H9 (cell line): Measurements from ENCODE around the gene PABPN1. TPM values are rescaled to one million over a fixed set of nuclear protein-coding genes. Genes with fewer than 3 reads are reported as not detected.

ENCODE experiments used
- DNase-seq: peaks from one replicate; pipeline ENCODE4 v3.0.0-alpha.2; 2017
- H2AFZ ChIP-seq: one replicate; pipeline ENCODE4 v1.6.1; 2013; ENCODE audit warnings: mild to moderate bottlenecking, low read length, control low read depth, moderate library complexity
- H2AK5ac ChIP-seq: 2 replicates; pipeline ENCODE4 v1.6.1; 2013; ENCODE audit warnings: low read length, control low read depth, mixed read lengths; ENCODE audit not compliant: insufficient read length
- H2BK120ac ChIP-seq: one replicate; pipeline ENCODE4 v1.6.1; 2013; ENCODE audit warnings: low read depth, mild to moderate bottlenecking, low read length, control low read depth, inconsistent platforms; ENCODE audit not compliant: poor library complexity, severe bottlenecking
- H2BK12ac ChIP-seq: 2 replicates; pipeline ENCODE4 v1.6.1; 2013; ENCODE audit warnings: low read length, control low read depth, mixed read lengths, low read depth; ENCODE audit not compliant: insufficient read length
- H2BK15ac ChIP-seq: 2 replicates; pipeline ENCODE4 v1.6.1; 2013; ENCODE audit warnings: low read depth, low read length, control low read depth
- H2BK20ac ChIP-seq: one replicate; pipeline ENCODE4 v1.6.1; 2013; ENCODE audit warnings: low read depth, mild to moderate bottlenecking, low read length, control low read depth, inconsistent platforms; ENCODE audit not compliant: poor library complexity, severe bottlenecking
- H2BK5ac ChIP-seq: 2 replicates; pipeline ENCODE4 v1.6.1; 2013; ENCODE audit warnings: low read length, control low read depth, mixed read lengths; ENCODE audit not compliant: insufficient read length
- H3K14ac ChIP-seq: 2 replicates; pipeline ENCODE4 v1.6.1; 2013; ENCODE audit warnings: low read length, control low read depth; ENCODE audit not compliant: insufficient read depth
- H3K18ac ChIP-seq: 2 replicates; pipeline ENCODE4 v1.6.1; 2013; ENCODE audit warnings: low read depth, mild to moderate bottlenecking, mixed read lengths, low read length, control low read depth; ENCODE audit not compliant: insufficient read length
- H3K23ac ChIP-seq: 2 replicates; pipeline ENCODE4 v1.6.1; 2013; ENCODE audit warnings: low read length, control low read depth, mixed read lengths, low read depth; ENCODE audit not compliant: insufficient read length
- H3K23me2 ChIP-seq: 2 replicates; pipeline ENCODE4 v1.6.1; 2013; ENCODE audit warnings: low read depth, mild to moderate bottlenecking, mixed read lengths, low read length, control low read depth; ENCODE audit not compliant: insufficient read length, poor library complexity, severe bottlenecking
- H3K27ac ChIP-seq: 2 replicates; pipeline ENCODE4 v1.5.1; 2013; ENCODE audit warnings: low read length, control low read depth, mixed read lengths, low read depth; ENCODE audit not compliant: insufficient read length
- H3K27me3 ChIP-seq: 2 replicates; pipeline ENCODE4 v1.6.1; 2013; ENCODE audit warnings: low read length, control low read depth, inconsistent platforms; ENCODE audit not compliant: insufficient read depth
- H3K4ac ChIP-seq: 2 replicates; pipeline ENCODE4 v1.6.1; 2013; ENCODE audit warnings: low read depth, mild to moderate bottlenecking, control low read depth, inconsistent platforms, low read length, moderate library complexity
- H3K4me1 ChIP-seq: 2 replicates; pipeline ENCODE4 v1.6.1; 2013; ENCODE audit warnings: low read length, control low read depth, inconsistent platforms; ENCODE audit not compliant: insufficient read depth
- H3K4me2 ChIP-seq: 2 replicates; pipeline ENCODE4 v1.6.1; 2013; ENCODE audit warnings: low read length, control low read depth, mixed read lengths; ENCODE audit not compliant: insufficient read length, insufficient read depth
- H3K56ac ChIP-seq: 2 replicates; pipeline ENCODE4 v1.6.1; 2013; ENCODE audit warnings: low read depth, mild to moderate bottlenecking, mixed read lengths, low read length, control low read depth; ENCODE audit not compliant: insufficient read length
- H3K79me1 ChIP-seq: 2 replicates; pipeline ENCODE4 v1.6.1; 2013; ENCODE audit warnings: low read depth, mild to moderate bottlenecking, moderate library complexity, low read length, control low read depth, inconsistent platforms; ENCODE audit not compliant: insufficient read depth, poor library complexity, severe bottlenecking
- H3K79me2 ChIP-seq: 2 replicates; pipeline ENCODE4 v1.6.1; 2013; ENCODE audit warnings: low read length, control low read depth, inconsistent platforms; ENCODE audit not compliant: insufficient read depth
- H3K9ac ChIP-seq: 2 replicates; pipeline ENCODE4 v1.6.1; 2013; ENCODE audit warnings: low read length, control low read depth, mixed read lengths; ENCODE audit not compliant: insufficient read length; ENCODE audit errors: extremely low read depth
- H3K9me3 ChIP-seq: one replicate; pipeline ENCODE4 v1.6.1; 2013; ENCODE audit warnings: low read depth, low read length, inconsistent platforms; ENCODE audit not compliant: control insufficient read depth
- H3T11ph ChIP-seq: one replicate; pipeline ENCODE4 v1.6.1; 2013; ENCODE audit warnings: mild to moderate bottlenecking, low read length, control low read depth, inconsistent platforms
- H4K20me1 ChIP-seq: one replicate; pipeline ENCODE4 v1.6.1; 2013; ENCODE audit not compliant: control insufficient read depth, insufficient read length, insufficient read depth
- H4K5ac ChIP-seq: 2 replicates; pipeline ENCODE4 v1.6.1; 2013; ENCODE audit warnings: low read depth, mild to moderate bottlenecking, mixed read lengths, low read length, control low read depth; ENCODE audit not compliant: insufficient read length
- H4K8ac ChIP-seq: replicated peaks from 2 replicates; pipeline ENCODE4 v1.6.1; 2013; ENCODE audit warnings: low read length, control low read depth, mixed read lengths, low read depth; ENCODE audit not compliant: insufficient read length
- H4K91ac ChIP-seq: 2 replicates; pipeline ENCODE4 v1.6.1; 2013; ENCODE audit warnings: low read depth, mild to moderate bottlenecking, moderate library complexity, mixed read lengths, low read length, control low read depth; ENCODE audit not compliant: insufficient read length
- H3K27ac Mint-ChIP-seq, 3 experiments: 2 replicates in 2 of 3; 3 replicates in 1 of 3; pipeline ENCODE4 v1.8.0; 2020 to 2021; ENCODE audit warnings: mixed read lengths in 3 of 3, mild to moderate bottlenecking in 1 of 3, moderate library complexity in 1 of 3
- H3K27me3 Mint-ChIP-seq: 2 replicates; pipeline ENCODE4 v1.8.0; 2021; ENCODE audit warnings: low read depth, mild to moderate bottlenecking, moderate library complexity, mixed read lengths
- H3K36me3 Mint-ChIP-seq, 3 experiments: 2 replicates in 2 of 3; 3 replicates in 1 of 3; pipeline ENCODE4 v1.8.0; 2020 to 2021; ENCODE audit warnings: low read depth in 3 of 3, mixed read lengths in 3 of 3; ENCODE audit not compliant: insufficient read depth in 1 of 3
- H3K4me1 Mint-ChIP-seq, 2 experiments: 2 replicates each; pipeline ENCODE4 v1.8.0; 2020; ENCODE audit warnings: mixed read lengths in 2 of 2
- H3K4me3 Mint-ChIP-seq, 2 experiments: 2 replicates in 1 of 2; 3 replicates in 1 of 2; pipeline ENCODE4 v1.8.0; 2020 to 2021; ENCODE audit warnings: mild to moderate bottlenecking in 2 of 2, mixed read lengths in 2 of 2, moderate library complexity in 1 of 2
- H3K9me3 Mint-ChIP-seq, 2 experiments: 2 replicates in 1 of 2; 3 replicates in 1 of 2; pipeline ENCODE4 v1.8.0; 2020; ENCODE audit warnings: mild to moderate bottlenecking in 2 of 2, mixed read lengths in 2 of 2, moderate library complexity in 1 of 2
- CTCF ChIP-seq: fragments of 200-600 bp; sonication (generic); conservative IDR thresholded peaks from 3 replicates; pipeline ENCODE4 v1.8.0; 2021; ENCODE audit warnings: antibody characterized with exemption, mild to moderate bottlenecking
- WGBS: extraction: QIAGEN DNeasy Blood & Tissue Kit; methylation state at CpG from one replicate; pipeline ENCODE4 v1.1.7; 2013; ENCODE audit warnings: missing lambda C conversion rate, low lambda C conversion rate, mixed read lengths; ENCODE audit not compliant: insufficient read length; ENCODE audit errors: extremely low coverage; 5-methylcytosine and 5-hydroxymethylcytosine counted together
- total RNA-seq: library from RNA; stranded (reverse); gene quantifications from 2 replicates; pipeline ENCODE4 v1.2.1, GENCODE V29; 2021

Gene PABPN1
- total RNA-seq, 1 experiment from 2014 or later = 333 TPM

- H3K79me1 ChIP-seq = no peaks in the 10 kb centered on the region
- H3K9me3 ChIP-seq = no peaks in the 10 kb centered on the region
- no peak overlapping the region for H2BK120ac ChIP-seq
- 0 out of 2 replicates have a peak, but pooled peaks cover 2% of the 10 kb centered on the region for H3K4me1 ChIP-seq
- H2AK5ac ChIP-seq = no peak overlapping the region
- no peak overlapping the region for H4K8ac ChIP-seq
- no peak overlapping the region for H3K18ac ChIP-seq
- no peak overlapping the region for H3K27ac Mint-ChIP-seq
- H3K23me2 ChIP-seq = no peaks in the 10 kb centered on the region
- H2AFZ ChIP-seq = no peak overlapping the region
- H3K27me3 Mint-ChIP-seq = peaks cover 23% of the 10 kb centered on the region
- peaks cover 16 to 48% (median 36%) of the 10 kb centered on the region in 3 experiments for H3K36me3 Mint-ChIP-seq
- H3K27me3 ChIP-seq = no peaks in the 10 kb centered on the region; the same call in 1 of the 2 replicates
- no peak overlapping the region for H3K56ac ChIP-seq
- H3K14ac ChIP-seq = no peak overlapping the region
- H3K79me2 ChIP-seq = no peaks in the 10 kb centered on the region
- no peak overlapping the region for H2BK20ac ChIP-seq
- H2BK12ac ChIP-seq = no peak overlapping the region
- no peak overlapping the region for H2BK5ac ChIP-seq
- H3K4ac ChIP-seq = no peak overlapping the region
- no peak overlapping the region for H4K5ac ChIP-seq
- no peak overlapping the region for H2BK15ac ChIP-seq
- DNase-seq = no peak
- H3K27ac ChIP-seq = no peak overlapping the region
- peaks cover 14 to 16% of the 10 kb centered on the region in 2 experiments for H3K4me1 Mint-ChIP-seq
- no peak overlapping the region for H3T11ph ChIP-seq
- no peak for TF ChIP-seq CTCF
- H3K4me2 ChIP-seq = no peak overlapping the region
- WGBS = no CpG with 5 or more reads among the region's 8 CpGs
- no peak overlapping the region for H3K4me3 Mint-ChIP-seq
- no peak overlapping the region for H3K23ac ChIP-seq
- no peak overlapping the region for H3K9ac ChIP-seq
- H3K9me3 Mint-ChIP-seq = no peaks in the 10 kb centered on the region
- no peak overlapping the region for H4K91ac ChIP-seq
- H4K20me1 ChIP-seq = no peaks in the 10 kb centered on the region
These were observed 36.0 kb downstream of the PABPN1 start for GRCh38 chr14:23357261-23357660.
